Ovary (tissue), 9 donors: ENCODE results near the gene GOPC. TPM values are rescaled to one million over a fixed set of nuclear protein-coding genes. Genes with fewer than 3 reads are reported as not detected.
A peak's percentile ranks its signal among the peaks of the same experiment; 100 is the strongest.

Experiments used
- DNase-seq, 5 donors: peaks; one replicate each; pipeline ENCODE4 v3.0.0-alpha.2; 2019 to 2020
- H3K27ac ChIP-seq, 2 donors: fragments of 200-600 bp; one replicate each; pipeline versions ENCODE4 v1.5.1 to v1.8.0; 2019 to 2022
- H3K27me3 ChIP-seq: fragments of 200-600 bp; one replicate; pipeline ENCODE4 v1.8.0; 2022
- H3K36me3 ChIP-seq: fragments of 200-600 bp; sonication (generic); one replicate; pipeline ENCODE4 v1.5.1; 2019
- H3K4me1 ChIP-seq: one replicate; pipeline ENCODE4 v1.8.1; 2013; ENCODE audit warnings: mild to moderate bottlenecking, moderate library complexity; ENCODE audit not compliant: insufficient read depth
- H3K4me3 ChIP-seq: fragments of 200-600 bp; sonication (generic); one replicate; pipeline ENCODE4 v1.5.1; 2017
- H3K9me3 ChIP-seq, 2 donors: fragments of 200-600 bp in 1 of 2; sonication (generic) in 1 of 2; one replicate each; pipeline versions ENCODE4 v1.5.1 to v1.8.1; 2013 to 2019; ENCODE audit warnings: mild to moderate bottlenecking in 1 of 2, moderate library complexity in 1 of 2
- EP300 ChIP-seq: sonication (generic); formaldehyde crosslinking; IDR thresholded peaks from one replicate; pipeline ENCODE4 v1.6.1; 2017; ENCODE audit warnings: antibody characterized with exemption
- POLR2A ChIP-seq: fragments of 450-650 bp; IDR thresholded peaks from one replicate; pipeline ENCODE4 v1.6.1; 2017; ENCODE audit warnings: antibody characterized with exemption, mild to moderate bottlenecking, moderate library complexity
- WGBS, 3 donors: extraction: QIAGEN DNeasy Blood & Tissue Kit in 1 of 3; methylation state at CpG; one replicate each; pipeline versions ENCODE4 v1.1.5 to v1.1.7; 2013 to 2017; 5-methylcytosine and 5-hydroxymethylcytosine counted together
- intact Hi-C, 4 donors: fragments of 100-400 bp; cut with DNase I; formaldehyde crosslinking; loops; one replicate each; pipeline versions ENCODE4 v1.11.0 to v1.15.1; 2022 to 2023
- polyA plus RNA-seq, 2 donors: library from polyadenylated mRNA; stranded (reverse); fragments of 200-250 nt in 1 of 2; fragments of 350-450 nt in 1 of 2; fragmentation: Illumina TruSeq in 1 of 2; extraction: RNeasy Lipid Tissue Mini Kit (QIAGEN cat#74804) in 1 of 2; gene quantifications; one replicate each; pipeline ENCODE4 v1.2.3, GENCODE V29; 2013 to 2014
- total RNA-seq, 7 donors: library from RNA; depleted of rRNA in 2 of 7; stranded (reverse); fragments of >200 nt in 2 of 7; fragmentation: NEBNext Ultra II Directional in 3 of 7; extraction: Animal tissue kit (Norgen Biotek cat#: 25700) in 3 of 7; gene quantifications; one replicate each; pipeline versions ENCODE4 v1.1.0 to v1.2.4, GENCODE V29; 2016 to 2023
- TF ChIP-seq, protein P1 (sequence below), 3 donors: fragments of 450-650 bp in 2 of 3; fragments of 200-600 bp in 1 of 3; IDR thresholded peaks; one replicate each; pipeline versions ENCODE4 v1.5.1 to v1.8.0; 2016 to 2022; ENCODE audit warnings: antibody characterized with exemption in 3 of 3, mild to moderate bottlenecking in 1 of 3
- donor health status: DM: no; HTN: no; CAD: no; lungs with moderate emphysema.
- donor health status: DM: no; HTN: no; CAD: no.
- donor health status: Bipolar disorder and iron deficiency.
- donor health status: DM: yes; HTN: yes; CAD: no.
- donor health status: DM: no; HTN: no; CAD: no.
- donor health status: DM: yes; HTN: yes; CAD: no.

The GOPC gene
- total and polyA plus RNA-seq, 9 donors, result 17.0 to 27.6 (median 24.3) TPM

DNA sequence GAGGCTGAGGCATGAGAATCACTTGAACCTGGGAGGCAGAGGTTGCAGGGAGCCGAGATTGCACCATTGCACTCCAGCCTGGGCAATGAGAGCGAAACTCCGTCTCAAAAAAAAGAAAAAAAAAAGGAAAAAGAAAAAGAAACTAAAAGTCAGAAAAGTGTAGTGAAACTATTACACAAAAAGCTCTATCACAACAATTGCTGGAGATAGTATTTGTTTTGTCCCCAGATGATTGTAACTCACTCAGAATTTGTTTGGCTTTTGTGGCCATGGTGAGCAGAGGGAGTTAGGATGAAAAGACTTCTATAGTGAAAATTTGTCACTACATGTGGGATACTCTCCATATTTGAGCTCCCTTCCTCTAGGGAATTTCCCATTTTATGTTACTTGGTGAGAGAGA is 5.2 kb upstream of the GOPC start:
- Histone ChIP-seq H3K4me3 (no peak overlapping the region), H3K27ac (no peak overlapping the region), H3K36me3 (no peaks in the 10 kb centered on the region), H3K4me1 (peaks cover 2% of the 10 kb centered on the region), H3K27me3 (no peaks in the 10 kb centered on the region), H3K9me3 (no peaks in the 10 kb centered on the region)
- intact Hi-C loops, result no loop called here
- TF ChIP-seq, protein P1, sequence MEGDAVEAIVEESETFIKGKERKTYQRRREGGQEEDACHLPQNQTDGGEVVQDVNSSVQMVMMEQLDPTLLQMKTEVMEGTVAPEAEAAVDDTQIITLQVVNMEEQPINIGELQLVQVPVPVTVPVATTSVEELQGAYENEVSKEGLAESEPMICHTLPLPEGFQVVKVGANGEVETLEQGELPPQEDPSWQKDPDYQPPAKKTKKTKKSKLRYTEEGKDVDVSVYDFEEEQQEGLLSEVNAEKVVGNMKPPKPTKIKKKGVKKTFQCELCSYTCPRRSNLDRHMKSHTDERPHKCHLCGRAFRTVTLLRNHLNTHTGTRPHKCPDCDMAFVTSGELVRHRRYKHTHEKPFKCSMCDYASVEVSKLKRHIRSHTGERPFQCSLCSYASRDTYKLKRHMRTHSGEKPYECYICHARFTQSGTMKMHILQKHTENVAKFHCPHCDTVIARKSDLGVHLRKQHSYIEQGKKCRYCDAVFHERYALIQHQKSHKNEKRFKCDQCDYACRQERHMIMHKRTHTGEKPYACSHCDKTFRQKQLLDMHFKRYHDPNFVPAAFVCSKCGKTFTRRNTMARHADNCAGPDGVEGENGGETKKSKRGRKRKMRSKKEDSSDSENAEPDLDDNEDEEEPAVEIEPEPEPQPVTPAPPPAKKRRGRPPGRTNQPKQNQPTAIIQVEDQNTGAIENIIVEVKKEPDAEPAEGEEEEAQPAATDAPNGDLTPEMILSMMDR (IDR thresholded peaks at IDR 0.05), result no peak
- no peak for TF ChIP-seq EP300
- TF ChIP-seq POLR2A, result no peak
- DNase-seq, result no peak
- WGBS, 3 donors, result 79 to 85% (median 82%) methylated on average over 3 of the region's 3 CpGs

DNA sequence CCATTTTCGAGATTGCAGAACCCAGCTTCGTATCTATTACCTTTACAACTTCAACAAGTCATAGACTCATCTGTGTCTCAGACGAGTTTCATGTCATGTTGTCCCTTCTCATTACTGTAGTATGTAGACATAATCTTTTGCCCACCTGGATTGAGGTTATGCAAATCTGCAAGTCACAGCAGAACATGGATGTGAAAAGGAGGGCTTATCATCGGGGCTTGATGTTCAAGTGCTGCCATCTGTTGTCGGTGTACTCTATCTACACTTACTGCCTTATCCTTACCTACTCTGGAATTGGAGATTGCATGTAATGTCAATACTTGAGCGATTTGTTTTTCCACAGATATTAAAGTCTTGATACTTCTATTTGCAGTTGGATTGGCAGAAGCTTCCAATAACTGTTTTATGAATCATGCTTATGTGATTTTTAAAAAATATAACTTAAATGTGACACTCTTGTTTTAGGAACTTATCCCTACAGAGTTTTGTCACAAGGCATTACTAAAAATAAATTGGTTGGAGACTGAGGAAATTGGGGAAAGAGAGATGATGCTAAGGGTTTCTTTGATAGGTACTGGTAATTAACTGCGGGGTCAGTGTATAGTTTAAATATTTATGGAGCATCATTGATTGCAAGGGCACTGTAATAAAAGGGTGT is 3.0 kb upstream of the GOPC start:
- H3K4me1 ChIP-seq, result peaks cover 2% of the 10 kb centered on the region
- TF ChIP-seq EP300, result no peak
- TF ChIP-seq, protein P1 (IDR thresholded peaks at IDR 0.05), result peak in 2 of 3 donors; percentile 21 to 38
- no peak for TF ChIP-seq POLR2A
- intact Hi-C loops, result no loop called here
- no peaks in the 10 kb centered on the region for H3K36me3 ChIP-seq
- peak in 2 of 5 donors; percentile 9 to 26 for DNase-seq
- H3K4me3 ChIP-seq, result no peak overlapping the region
- no peaks in the 10 kb centered on the region for H3K27me3 ChIP-seq
- WGBS, 3 donors, result 32 to 33% (median 32%) methylated on average over 7 of the region's 7 CpGs
- H3K27ac ChIP-seq, result no peak overlapping the region
- no peaks in the 10 kb centered on the region for H3K9me3 ChIP-seq

DNA sequence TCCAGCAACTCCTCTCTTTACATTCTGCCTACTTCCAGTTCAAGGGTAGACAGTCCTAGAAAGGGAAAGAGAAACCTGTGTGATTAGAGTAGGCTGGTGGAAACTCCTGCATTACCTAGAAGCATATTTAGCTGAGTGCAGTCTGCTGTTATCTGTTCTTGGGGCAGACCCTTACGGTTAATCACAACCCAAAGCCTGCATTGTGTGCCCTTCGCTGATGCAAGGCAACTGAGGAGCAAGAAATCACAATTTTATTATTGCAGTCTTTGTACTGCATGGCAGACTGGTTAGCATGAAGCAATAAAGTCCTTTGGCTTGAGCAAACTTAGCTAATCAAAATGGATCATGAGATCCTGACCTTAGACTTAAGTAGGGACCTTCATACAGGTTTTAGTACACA is 1.5 kb upstream of the GOPC start:
- WGBS, 3 donors, result 89 to 96% (median 91%) methylated on average over 2 of the region's 2 CpGs
- no peak overlapping the region for H3K27ac ChIP-seq
- DNase-seq, result no peak

DNA sequence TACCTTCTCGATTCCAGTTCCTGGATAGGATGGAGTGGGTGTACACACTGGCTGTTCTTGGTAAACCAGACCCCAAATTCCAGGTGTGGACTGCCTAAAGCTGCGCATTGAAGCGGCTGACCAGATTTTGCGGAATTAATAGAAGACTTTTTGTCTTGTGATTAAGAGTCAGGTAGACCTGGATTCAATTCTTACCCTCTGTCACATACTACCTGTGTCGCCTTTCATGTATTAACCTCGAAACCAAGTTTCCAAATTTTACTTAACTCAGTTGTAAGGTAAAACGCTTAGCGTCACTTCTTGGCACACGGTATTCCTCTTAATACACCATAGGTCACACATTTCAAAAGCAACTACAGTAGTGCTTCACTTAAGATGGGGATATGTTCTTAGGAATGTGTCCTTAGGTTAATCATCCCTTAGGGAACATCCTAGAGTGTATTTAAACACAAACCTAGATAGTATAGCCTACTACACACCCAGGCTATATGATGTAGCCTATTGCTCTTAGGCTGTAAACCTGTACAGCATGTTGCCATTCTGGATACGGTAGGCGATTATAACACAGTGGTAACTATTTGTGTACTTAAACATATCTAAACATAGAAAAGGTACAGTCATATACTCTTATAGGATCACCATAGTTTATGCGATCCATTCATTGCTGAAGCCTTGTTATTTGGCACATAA is 733 bp upstream of the GOPC start:
- Histone ChIP-seq H3K36me3 (no peaks in the 10 kb centered on the region), H3K4me3 (peak overlapping the region; percentile 96), H3K4me1 (peaks cover 3% of the 10 kb centered on the region), H3K9me3 (no peaks in the 10 kb centered on the region), H3K27ac (peak overlapping the region; percentile 60 to 85), H3K27me3 (no peaks in the 10 kb centered on the region)
- intact Hi-C loops, result no loop called here
- no peak for DNase-seq
- WGBS, 3 donors, result 54 to 64% (median 59%) methylated on average over 12 of the region's 12 CpGs
- TF ChIP-seq EP300, result no peak
- TF ChIP-seq POLR2A, result no peak
- TF ChIP-seq, protein P1 (IDR thresholded peaks at IDR 0.05), result no peak

More for the DNA sequence above, 1.5 kb upstream of the GOPC start:
- Histone ChIP-seq H3K4me3 (no peak overlapping the region), H3K27me3 (no peaks in the 10 kb centered on the region), H3K36me3 (no peaks in the 10 kb centered on the region), H3K9me3 (no peaks in the 10 kb centered on the region), H3K4me1 (peaks cover 3% of the 10 kb centered on the region)
- intact Hi-C loops, result no loop called here
- TF ChIP-seq EP300 (no peak), POLR2A (no peak)
- TF ChIP-seq, protein P1 (IDR thresholded peaks at IDR 0.05), result no peak
